GM11168 (cell line): ENCODE measurements around the gene ANTXR1.
"Not testable (repeated sequence)": the region's sequence is repeated elsewhere in the genome, so short reads cannot be mapped to it uniquely, and the experiment has no call there.

Experiments used
- in situ Hi-C: fragments of 300-500 bp; cut with MboI; formaldehyde crosslinking; loops from one replicate; pipeline ENCODE4 v1.12.0; 2022; ENCODE audit warnings: low sequenced_read_pairs; ENCODE audit not compliant: unreplicated experiment

Gene ANTXR1

DNA sequence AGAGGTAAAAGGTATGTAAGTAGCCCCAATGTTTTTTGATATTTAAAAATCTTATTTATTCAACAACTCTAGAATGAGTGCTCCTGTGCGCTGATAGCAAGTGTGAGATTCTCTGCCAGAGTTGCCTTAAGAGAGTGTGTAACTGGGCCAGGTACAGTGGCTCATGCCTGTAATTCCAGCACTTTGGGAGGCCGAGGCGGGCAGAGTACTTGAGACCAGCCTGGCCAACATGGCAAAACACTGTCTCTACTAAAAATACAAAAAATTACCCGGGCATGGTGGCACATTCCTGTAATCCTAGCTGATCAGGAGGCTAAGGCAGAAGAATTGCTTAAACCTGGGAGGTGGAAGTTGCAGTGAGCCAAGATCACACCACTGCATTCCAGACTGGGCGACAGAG is 161.2 kb downstream of the ANTXR1 start:
- in situ Hi-C loops, result not testable (repeated sequence)

DNA sequence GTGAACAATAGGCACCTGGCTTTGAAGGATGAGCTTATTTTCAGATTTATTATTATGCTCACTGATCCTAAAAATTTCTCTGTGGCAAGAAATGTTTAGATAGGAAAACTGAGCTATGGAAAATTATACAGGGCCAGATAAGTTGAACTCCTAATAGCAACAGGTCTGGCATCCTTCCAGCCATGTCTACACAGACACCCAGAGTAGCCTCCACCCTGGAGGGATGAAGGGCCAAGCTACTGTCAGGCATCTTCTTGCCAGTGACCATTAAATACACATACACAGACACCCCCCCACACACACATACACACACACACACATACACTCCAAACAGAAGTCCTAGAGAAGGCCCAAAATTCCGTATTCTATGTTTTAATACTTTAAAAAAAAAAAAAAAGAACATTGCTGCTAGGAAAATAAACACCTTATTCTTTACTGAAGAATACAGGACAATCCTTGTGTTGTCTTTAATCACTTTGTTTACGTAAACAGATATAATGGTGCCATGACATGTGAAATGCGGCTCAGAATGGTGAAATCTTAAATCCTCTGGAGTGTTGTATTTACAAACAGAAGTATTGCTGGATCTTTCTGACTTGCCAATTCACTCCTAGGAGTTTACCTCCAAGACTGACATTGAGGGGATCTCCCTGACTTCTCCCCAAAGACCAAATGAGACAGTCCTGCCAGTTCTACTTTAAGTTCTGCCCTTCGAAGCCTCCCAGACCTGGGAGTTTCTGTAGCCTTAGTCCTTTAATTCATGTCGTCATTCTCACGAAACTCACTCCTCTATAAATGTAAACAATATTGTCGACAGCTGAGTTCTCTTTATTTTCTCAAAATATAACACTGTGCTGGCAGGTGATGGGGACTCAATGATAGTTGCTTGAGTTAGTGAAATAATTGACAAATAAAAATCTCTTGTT is 163.1 kb downstream of the ANTXR1 start:
- in situ Hi-C loops, result no loop called here

- in situ Hi-C loops, result no loop called here
Measured at GRCh38 chr2:69177063-69177771, 164.2 kb downstream of the ANTXR1 start.

DNA sequence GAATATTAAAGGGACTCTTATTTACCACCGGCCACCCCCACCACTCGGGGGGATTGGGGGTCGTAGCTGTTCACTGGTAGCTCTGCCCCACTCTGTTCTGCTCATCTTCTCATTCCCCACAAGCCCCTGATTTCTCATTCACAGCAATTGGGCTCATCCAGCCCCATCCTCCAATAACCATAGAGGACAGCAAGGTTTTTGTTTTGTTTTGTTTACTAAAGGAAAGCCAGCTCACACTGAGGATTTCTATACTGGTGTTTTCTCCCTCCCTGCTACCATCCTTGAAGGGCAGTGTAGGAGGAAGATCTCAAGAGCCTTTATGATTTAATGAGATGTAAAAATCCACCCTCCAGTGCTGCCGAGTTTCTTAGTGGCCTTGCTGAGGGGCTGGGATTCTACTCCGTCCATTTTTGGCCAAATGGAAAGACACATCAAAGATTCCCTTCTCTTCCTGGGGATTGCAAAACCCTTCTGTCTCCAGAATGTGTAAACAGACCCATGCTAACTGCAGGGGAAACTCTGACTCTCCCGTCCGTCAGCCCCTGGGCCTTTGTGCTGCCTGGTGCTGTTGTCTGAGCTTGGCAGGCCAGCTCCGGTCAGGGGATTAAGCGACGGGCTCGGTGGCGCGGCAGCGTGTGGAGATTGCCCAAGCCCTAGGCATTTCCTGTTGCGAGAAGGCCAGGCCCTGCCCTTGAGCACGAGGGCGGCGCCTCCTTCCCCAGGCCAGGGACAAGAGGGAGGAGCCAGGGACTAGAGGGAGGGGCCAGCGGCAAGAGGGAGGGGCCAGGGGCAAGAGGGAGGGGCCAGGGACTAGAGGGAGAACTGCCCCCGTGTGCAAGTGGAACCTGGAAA is 165.0 kb downstream of the ANTXR1 start:
- in situ Hi-C loops, result no loop called here

DNA sequence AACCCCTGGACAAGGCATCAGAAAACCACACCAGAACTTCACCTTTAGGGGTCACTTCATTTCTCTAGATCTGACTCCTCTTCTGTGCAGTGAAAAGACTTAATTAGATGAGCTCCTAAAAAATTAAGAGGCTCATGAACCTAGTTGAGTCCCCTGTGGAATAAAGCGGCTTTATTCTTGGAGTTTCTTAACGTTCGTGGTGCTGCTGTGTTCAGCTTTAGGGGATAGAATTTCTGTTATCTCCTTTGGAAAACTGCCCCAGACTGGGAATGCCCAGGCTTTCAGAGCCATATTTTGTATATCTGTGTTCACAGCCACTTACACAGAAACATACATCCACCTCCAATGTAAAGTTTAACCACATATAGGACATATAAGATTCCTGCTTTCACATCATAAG is 165.8 kb downstream of the ANTXR1 start:
- in situ Hi-C loops, result no loop called here

DNA sequence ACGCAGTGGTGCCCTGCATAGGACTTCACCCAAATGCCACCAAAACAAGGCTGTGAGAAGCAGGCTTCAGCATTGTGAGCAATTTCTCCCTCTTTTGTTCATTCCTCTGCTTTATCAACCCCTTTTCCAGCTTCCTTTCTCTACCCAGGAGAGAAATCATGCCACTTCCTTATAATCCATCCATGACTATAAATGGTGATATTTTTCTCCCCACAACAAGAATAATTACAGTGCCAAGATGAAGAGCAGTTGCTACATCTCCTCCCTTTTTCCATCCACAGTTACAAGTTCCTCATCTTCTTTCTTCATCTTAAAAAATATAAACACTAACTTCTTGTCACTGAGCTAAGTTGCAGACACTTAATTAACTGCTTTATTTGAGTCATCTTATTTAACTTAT is 167.2 kb downstream of the ANTXR1 start:
- in situ Hi-C loops, result no loop called here

DNA sequence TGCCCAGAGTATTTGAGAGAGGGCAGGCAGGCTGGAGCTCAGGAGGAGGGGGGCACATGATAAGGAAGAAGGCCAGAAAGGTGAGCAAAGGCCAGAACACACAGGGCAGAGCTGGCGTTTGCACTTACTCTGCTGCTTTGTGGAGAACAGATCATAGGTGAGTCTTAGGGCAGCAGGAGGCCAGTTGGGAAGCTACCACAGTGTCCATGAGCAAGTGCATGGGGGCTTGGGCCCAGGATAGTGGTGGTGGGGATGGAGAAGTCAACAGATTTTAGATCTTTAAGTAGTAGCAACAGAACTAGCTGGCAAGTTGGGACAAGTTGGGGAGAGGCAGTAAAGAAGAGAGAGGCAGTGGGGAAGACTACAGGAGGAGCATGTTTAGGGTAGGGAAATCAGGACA is 168.0 kb downstream of the ANTXR1 start:
- in situ Hi-C loops, result no loop called here

GRCh38 chr2:69181806-69182427 is 168.9 kb downstream of the ANTXR1 start:
- in situ Hi-C loops, result no loop called here

DNA sequence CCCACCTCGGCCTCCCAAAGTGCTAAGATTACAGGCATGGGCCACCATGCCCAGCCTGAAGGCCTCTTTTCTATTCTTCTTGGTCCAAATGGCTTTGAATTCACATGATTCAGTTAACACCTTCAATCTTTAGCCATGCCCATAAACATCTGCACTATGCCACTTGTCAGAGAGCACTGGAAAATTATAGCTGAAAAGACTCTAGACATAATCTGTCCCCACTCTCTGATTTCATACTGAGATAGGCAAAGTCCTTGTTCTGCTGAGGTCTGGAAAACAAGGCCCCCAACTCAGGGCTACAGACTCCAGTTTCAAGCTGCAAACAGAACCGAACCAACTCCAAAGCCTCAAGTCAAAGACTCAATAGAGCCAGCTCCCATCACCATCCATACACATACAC is 170.7 kb downstream of the ANTXR1 start:
- in situ Hi-C loops, result no loop called here

DNA sequence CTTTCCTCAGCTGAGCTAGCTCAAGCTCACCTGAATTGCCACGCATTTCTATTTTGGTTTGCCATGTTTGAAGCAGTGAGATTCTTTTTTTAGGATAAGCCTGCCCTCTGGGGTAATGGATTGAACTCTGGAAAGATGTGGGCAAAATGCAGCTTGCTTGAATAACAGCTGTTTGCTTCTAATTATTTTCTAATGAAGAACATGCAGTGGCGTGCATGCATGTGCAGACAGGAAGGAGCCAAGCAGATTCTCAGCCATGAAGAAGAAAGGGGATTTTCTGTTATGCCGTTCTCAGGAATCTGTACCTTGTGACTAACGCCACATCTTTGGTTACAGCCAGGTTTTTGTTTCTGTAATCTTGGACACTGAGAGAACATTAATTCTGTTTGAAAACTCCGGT is 171.2 kb downstream of the ANTXR1 start:
- in situ Hi-C loops, result no loop called here

GRCh38 chr2:69185807-69186206 is 172.8 kb downstream of the ANTXR1 start:
- in situ Hi-C loops, result no loop called here

DNA sequence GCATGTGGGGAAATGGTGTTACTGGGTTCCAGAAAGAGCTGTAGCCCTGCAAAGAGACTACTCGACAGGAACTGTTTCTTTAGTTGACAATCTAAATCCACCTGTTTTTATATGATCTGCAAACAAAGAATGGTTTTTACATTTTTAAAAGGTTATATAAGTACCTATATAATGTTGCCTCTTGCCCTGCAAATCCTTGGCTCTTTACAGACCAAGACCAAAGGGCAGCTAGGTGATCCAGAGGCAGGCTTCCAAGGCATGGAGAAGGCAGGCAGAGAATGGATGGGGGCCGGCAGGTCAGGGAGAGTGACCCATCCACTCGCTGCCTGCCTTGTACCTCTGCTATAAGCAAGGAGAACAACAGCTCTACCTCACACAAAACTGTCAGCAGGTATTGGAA is 173.6 kb downstream of the ANTXR1 start:
- in situ Hi-C loops, result no loop called here

DNA sequence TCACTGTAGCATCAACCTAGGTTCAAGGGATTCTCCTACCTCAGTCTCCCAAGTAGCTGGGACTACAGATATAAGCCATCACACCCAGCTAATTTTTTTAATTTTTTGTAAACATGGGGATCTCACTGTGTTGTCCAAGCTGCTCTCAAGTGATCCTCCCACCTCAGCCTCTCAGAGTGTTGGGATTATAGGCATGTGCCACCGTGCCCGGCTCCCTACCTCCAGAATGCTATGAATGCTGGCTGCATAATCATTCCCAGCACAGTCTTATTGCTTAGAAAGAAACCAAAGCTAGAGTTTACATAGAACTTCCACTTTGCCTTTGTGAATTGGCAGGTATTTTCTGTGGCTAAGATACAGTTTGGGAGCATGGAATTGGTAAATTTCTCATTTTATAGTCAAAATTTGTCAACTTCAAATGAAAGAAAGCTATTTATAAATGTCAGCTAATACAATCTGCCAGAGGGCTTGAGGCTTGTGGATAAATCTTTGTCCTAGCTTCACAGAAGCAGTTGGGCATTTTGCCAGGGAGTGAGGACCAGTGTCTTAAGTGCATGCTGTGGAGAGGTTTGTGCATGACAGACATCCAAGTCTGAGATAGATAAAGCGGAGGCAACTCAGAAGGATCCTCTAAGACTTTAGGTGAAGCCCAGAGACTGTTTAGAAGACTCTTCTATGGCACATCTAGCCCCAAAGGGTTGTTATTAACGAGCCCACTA is 175.4 kb downstream of the ANTXR1 start:
- in situ Hi-C loops, result no loop called here

GRCh38 chr2:69190743-69191404 is 177.9 kb downstream of the ANTXR1 start:
- in situ Hi-C loops, result no loop called here

GRCh38 chr2:69191634-69192033 is 178.7 kb downstream of the ANTXR1 start:
- in situ Hi-C loops, result no loop called here

GRCh38 chr2:69192176-69192945 is 179.4 kb downstream of the ANTXR1 start:
- in situ Hi-C loops, result no loop called here

DNA sequence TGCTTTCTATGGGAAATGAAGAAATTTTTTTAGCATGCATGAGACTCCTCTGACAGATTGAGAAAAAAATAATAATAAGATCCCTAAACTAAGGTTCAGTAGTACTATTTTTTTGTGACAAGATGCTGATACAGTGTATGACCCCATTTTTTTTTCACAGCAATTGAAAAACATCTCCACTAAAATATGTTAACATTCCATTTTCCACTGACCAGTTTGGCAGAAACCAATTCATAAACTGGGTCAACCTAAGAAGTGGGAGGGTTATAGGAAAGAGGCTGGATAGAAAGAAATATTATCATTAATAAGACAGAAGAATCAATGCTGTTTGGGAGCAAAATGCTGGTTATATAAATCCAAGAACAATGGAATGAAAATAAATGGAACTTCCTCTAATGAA is 182.7 kb downstream of the ANTXR1 start:
- in situ Hi-C loops, result no loop called here

GRCh38 chr2:69196327-69197117 is 183.5 kb downstream of the ANTXR1 start:
- in situ Hi-C loops, result no loop called here
